ENCODE measurements around the gene MSX1. TPM values are rescaled to one million over a fixed set of nuclear protein-coding genes. Genes with fewer than 3 reads are reported as not detected.
"Not testable (repeated sequence)": the region's sequence is repeated elsewhere in the genome, so short reads cannot be mapped to it uniquely, and the experiment has no call there.

Gene MSX1
- 2.1 and 2.3 TPM in 2 replicates for total RNA-seq

DNA sequence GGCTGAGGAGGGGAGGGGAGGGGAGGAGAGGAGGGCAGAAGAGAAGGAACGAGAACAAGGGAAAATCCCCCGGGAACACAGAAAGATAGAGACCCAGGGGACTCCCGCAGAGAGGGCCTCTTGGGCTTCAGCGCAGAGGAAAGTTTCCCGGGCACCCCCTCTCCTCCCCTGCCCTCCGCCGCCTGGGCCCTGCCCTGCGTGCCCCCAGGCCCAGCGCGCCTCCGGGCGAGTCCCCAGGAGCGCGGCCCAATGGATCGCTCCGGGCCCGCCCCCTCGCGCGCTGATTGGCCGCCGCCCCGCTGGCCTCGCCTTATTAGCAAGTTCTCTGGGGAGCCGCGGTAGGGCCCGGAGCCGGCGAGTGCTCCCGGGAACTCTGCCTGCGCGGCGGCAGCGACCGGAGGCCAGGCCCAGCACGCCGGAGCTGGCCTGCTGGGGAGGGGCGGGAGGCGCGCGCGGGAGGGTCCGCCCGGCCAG is at the start of gene MSX1:
Gene MSX1 (plus strand): TSS at position 341 of the 474 bp plus-strand sequence. CDS start 235 bp downstream, outside the sequence.
- DNase-seq (ENCODE audit: low read depth in 2 of 2): peak; percentile 47 to 90

DNA sequence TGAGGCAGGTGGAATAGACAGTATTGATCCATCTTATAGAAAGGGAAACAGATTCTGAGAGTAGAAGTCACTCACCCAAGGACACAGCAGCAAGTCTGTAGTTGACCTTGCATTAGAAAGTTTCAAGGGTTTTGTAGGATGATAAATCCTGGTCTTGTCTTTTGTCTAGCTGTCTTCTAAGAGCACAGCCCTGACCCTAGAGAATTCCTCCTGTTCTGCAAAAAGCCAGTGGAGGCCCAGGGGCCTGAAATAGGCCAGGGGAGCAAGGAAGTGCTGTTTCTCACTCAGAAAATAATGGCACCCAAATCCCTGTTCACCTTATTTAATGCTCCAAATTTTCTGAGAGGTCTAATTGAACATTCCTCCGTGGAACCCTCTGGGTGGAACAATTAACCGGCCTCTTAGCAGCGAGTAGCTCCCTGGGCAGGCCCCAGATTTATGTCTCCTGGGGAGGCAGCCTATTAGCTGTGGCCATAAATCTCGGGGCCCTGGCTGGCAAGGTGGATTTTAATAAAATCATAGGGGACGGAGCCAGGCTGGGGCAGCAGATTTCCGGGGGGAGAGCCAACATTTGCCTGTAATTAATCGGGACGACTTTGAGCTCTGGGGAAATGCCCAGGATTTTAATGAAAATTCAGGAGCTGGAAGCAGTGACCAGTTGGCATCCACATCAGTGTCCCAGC is 49.2 kb upstream of the MSX1 start:
- DNase-seq (ENCODE audit: low read depth in 2 of 2): no peak

DNA sequence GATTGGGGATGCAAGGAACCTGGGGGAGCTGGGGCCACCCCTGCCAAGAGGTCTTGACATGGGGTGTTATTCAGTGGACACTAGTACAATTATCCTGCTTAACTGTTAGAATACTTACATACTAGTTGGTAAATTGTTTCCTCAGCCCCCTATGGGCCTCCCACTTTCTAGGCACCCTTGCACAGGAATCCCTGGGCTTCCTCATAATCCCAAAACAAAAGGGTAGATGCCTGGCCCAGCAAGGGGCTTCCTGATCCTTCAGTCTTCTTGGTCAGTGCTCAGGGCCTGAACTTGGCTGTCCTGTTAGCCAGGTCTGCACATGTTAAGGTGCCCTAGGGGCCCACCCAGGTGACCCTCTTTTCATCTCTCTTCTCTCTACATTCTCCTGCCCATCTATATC is 48.7 kb upstream of the MSX1 start:
- DNase-seq (ENCODE audit: low read depth in 2 of 2): no peak

DNA sequence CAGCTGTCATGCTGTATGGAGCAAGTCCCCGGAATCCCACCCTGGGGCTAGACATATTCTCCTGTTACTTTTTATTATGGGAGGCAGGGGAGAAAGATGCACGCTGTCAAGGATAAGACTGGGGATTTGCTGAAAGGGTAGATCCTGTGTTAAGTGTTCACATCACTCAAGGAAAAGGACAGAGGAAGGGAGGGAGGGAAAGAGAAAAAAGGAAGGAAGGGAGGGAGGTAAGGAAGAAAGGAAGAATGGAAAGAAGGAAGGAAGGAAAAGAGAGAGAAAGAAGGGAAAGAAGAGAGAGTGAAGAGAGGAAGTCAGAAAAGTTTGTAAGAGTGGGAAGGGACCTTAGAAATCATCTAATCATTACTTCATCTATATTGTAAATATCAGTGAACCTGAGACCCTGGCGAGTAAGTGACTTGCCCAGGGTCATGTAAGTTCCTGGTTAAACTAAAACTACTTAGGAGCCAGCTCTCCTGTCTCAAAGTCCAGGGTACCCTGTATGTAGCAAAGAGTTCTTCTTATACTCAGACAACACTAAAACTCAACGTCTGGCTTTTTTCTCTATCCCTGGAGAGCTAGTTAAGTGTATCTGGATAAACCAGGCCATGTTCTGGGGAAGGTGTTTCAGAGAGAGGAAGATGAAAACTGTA is 47.2 kb upstream of the MSX1 start:
- DNase-seq (ENCODE audit: low read depth in 2 of 2): no peak

DNA sequence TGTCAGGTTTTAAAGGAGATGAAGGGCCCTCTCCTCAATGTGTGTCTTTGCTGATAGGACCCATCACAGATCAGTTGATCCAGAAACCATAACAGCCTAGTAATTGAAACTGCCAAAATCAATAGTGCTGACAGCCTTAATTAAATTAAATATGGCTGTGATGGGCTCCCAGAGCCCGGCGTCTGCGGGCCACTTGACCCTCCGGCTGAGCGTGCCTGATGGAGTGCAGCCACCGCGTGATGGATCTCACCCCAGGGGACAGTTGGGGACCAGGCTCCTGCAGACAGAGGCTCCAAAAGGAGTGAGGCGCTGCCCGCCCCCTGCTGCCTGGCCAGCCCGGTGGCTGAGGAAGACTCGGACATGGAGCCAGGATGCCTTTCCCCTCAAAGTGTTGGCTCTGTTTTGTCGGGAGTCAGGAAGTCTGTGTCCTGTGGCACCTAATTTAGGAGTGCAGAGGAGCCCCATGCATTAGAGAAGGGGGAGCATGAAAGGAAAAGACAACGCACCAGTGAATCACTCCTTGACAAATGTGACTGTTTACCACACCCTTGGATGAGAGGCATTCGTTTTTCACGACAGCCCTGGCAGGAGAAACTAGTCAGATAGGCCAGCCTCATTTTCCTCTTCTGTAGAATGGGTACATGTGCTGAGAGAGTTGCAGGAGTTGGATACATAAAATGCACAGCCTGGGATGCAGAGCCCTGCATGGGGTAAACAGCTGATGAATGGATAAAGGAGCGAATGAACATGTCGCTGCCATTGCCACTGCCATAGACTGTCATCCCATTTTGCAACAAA is 40.9 kb upstream of the MSX1 start:
- no peak for DNase-seq (ENCODE audit: low read depth in 2 of 2)

DNA sequence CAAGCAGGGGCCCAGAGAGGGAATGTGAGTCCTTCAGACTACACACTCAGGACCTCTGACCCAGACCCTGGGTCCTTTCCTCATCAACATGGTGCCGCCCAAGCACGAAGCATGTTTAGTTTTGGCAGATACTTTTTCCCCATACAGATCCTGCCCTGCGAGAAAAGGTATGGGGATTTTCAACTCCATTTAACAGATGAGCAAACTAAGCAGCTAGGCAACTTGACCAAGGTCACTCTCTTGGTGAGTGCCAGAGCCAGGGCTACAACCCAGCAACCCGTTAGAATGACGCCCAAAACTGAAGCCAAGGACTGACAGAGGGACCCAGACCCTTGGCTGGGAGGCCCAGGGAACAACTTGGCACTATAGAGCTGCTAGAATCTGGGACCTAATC is 40.3 kb upstream of the MSX1 start:
- no peak for DNase-seq (ENCODE audit: low read depth in 2 of 2)

DNA sequence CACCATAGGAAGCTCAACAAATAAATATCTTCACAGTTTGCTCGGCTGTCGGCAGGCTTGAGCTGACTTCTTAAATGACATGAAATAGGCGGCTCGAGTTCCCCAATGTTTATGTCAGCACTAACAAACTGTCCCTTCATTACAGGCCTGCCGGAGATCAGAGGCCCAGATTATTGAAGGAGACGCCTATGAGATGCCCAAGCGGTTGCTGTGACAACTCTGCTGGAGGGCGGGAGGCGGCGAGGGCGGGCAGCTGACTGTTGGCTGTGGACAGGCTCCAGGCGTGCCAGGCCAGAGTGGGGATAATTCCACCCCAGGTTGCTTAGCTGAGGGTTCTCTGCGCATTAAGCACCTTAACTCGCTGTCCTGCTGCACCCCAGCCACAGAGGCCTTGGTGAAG is 39.2 kb upstream of the MSX1 start:
- no peak for DNase-seq (ENCODE audit: low read depth in 2 of 2)

DNA sequence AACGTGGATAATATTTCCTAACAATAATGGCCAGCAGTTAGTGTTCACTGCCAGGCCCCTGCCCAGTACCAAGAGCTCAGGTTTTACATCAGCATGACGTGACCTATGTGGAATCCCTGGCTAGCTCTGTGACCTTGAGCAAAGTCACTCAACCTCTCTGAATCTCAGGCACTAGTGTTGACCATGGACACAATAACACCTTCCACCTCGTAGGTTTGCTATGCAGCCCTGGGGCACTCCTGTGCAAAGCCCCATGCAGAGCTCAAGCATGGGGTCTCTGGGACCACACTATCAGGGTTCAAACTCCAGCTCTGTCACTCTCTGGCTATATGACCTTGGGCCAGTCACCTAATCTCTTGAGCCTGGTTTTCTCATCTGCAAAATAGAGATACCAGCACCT is 38.7 kb upstream of the MSX1 start:
- no peak for DNase-seq (ENCODE audit: low read depth in 2 of 2)

DNA sequence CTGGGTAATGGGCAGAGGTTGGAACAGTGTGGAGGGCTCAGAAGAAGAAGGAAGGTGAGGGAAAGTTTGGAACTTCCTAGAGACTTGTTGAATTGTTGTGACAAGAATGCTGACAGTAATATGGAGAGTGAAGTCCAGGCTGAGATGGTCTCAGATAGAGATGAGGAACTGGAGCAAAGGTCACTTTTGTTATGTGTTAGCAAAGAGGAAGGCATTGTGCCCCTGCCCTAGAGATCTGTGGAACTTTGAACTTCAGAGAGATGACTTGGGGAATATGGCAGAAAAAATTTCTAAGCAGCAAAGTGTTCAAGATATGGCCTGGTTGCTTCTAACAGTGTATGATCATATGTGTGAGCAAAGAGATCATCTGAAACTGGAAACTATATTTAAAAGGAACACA is 37.9 kb upstream of the MSX1 start:
- DNase-seq (ENCODE audit: low read depth in 2 of 2): no peak

DNA sequence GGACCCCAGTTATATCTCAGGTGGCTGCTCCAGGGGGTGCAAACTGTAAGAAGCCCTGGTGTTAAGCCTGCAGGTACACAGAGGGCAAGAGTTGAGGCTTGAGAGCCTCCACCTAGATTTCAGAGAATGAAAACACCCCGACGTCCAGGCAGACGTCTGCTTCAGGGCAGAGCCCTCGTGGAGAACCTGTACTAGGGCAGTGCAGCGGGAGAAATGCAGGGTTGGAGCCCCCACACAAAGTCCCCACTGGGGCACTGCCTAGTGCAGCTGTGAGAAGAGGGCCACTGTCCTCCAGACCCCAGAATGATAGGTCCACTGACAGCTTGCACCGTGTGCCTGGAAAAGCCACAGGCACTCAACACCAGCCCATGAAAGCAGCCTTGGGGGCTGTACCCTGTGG is 37.2 kb upstream of the MSX1 start:
- DNase-seq (ENCODE audit: low read depth in 2 of 2): not testable (repeated sequence)

DNA sequence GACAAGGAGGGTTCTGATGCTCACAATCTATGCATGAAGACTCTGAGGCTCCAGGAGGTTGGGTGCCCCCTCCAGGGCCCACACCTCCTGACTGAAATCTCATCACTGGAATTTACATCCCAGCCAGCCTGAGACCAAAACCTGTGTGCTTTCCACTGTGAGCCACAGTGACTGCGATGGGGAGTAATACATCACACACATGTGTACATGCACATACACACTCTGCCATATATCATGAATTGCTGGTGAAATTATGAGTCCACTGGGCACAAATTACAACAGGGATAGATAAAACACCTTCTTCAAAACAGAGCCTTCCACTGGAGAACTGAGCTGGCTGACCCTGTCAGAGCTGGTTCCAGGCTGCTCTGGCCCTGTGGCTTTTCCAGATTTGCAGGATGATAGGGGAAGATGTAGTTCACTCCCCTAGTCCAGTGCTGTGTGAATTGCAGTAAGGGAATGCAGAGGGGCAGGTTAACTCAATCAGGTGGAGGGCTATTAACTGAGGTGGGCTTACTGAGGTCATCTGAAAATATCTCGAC is 35.8 kb upstream of the MSX1 start:
- no peak for DNase-seq (ENCODE audit: low read depth in 2 of 2)

DNA sequence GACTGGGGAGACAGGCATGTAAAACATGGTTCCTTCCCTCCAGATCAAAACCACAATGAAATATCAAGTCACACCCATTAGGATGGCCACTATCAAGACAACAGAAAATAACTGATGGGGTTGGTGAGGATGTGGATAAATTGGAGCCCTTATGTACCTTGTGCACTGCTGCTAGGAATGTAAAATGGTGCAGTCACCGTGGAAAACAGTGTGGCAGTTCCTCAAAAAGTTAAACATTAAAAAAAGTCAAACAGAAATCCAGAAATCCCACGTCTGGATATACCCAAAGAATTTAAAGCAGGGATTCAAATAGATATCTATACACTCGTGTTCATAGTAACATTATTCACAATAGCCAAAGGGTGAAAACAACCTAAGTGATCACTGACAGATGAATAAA is 35.2 kb upstream of the MSX1 start:
- no peak for DNase-seq (ENCODE audit: low read depth in 2 of 2)

DNA sequence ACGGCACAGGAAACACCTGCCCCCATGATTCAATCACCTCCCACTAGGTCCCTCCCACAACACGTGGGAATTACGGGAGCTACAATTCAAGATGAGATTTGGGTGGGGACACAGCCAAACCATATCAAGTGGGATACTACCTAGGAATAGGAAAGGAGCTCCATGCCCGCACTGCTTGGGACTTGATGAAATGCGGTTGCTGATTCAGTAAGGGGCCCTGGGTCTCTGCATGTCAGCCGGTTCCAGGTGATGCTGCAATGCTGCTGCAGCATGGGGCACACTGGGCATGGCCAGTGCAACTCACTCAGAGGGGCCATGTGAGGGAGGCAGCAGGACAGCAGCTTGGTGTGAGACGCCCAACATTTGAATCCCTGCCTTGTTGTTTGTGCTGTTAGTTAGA is 34.0 kb upstream of the MSX1 start:
- no peak for DNase-seq (ENCODE audit: low read depth in 2 of 2)

DNA sequence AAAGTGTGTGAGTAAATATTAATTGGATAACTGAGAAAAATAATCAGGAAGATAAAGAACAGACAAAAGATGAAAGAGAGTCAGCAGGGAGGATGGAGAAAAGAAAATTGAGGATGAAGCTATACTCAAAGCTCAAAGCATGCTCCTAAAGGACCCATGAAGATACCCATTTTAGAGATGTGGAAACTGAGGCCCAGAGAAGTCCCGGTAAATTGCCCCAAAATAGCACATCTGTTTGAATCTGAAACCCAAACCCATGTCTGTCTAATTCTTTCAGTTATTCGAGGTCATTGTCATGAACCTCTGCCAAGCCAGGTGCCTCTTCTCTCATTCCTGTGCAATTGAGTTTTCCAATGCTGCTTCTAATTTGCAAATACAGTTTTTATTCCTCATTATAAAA is 29.6 kb upstream of the MSX1 start:
- DNase-seq (ENCODE audit: low read depth in 2 of 2): no peak

DNA sequence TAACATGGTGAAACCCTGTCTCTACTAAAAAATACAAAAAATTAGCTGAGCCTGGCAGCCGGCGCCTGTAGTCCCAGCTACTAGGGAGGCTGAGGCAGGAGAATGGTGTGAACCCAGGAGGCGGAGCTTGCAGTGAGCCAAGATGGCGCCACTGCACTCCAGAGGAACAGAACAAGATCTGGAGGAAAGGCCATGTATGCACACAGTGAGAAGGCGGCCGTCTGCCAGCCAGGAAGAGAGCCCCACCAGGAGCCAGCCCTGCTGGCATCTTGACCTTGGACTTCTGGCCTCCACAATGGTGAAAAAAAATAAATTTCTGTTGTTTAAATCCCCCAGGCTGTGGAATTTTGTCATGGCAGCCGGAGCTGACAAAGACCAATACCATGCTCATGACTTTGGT is 28.2 kb upstream of the MSX1 start:
- no peak for DNase-seq (ENCODE audit: low read depth in 2 of 2)

DNA sequence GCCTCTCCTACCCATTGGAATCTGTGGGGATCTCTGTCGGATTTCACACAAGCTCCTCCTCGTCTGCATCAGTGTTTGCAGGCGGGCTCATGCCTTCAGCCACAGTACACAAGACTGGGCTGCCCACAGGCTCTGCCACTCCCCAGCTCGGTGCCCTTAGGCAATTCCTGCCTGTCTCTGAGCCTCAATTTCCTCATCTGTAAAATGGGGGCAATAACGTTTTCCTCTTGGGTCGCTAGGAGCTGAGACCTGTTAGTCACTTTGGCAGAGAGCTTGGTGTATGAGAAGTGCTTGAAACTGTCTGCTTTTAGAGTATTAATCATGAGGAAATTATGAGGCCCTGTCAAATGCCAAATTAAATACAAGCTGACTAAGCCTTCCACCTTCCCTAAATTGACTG is 27.6 kb upstream of the MSX1 start:
- DNase-seq (ENCODE audit: low read depth in 2 of 2): no peak

DNA sequence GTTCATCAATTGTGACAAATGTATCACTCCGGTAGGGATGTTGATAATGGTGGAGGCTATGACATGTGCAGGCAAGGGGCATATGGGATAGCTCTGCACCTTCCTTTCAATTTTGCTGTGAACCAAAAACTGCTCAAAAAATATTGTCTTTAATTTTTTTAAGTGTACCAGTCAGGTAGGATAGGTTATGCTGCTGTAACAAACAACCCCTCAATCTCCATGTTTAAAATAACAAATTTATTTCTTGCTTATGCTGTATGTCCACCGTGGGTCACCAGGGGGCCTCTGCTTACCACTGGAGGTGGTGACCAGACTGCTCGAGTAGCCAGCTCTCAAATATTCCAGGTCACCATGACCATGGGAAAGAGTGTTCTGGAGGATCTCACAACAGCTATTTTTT is 23.4 kb upstream of the MSX1 start:
- no peak for DNase-seq (ENCODE audit: low read depth in 2 of 2)

DNA sequence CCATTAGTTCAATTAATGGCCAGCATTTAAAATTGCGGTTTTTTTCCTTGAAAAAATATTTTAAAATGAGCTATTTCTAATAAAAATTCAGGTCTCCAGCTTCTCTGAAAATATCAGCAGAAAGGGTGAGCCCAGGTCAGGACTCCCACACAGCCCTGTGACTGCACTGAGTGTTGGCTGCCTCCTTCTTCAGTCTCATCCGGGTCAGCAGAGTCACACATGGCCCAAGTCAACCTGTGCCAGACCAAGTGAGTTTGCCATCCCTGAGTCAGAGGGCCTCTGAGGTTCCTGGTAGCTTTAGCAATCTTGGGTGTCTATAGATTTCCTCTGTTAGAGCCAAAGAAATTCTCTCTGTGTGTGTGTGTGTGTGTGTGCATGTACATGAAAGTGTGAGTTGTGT is 22.1 kb upstream of the MSX1 start:
- DNase-seq (ENCODE audit: low read depth in 2 of 2): no peak

DNA sequence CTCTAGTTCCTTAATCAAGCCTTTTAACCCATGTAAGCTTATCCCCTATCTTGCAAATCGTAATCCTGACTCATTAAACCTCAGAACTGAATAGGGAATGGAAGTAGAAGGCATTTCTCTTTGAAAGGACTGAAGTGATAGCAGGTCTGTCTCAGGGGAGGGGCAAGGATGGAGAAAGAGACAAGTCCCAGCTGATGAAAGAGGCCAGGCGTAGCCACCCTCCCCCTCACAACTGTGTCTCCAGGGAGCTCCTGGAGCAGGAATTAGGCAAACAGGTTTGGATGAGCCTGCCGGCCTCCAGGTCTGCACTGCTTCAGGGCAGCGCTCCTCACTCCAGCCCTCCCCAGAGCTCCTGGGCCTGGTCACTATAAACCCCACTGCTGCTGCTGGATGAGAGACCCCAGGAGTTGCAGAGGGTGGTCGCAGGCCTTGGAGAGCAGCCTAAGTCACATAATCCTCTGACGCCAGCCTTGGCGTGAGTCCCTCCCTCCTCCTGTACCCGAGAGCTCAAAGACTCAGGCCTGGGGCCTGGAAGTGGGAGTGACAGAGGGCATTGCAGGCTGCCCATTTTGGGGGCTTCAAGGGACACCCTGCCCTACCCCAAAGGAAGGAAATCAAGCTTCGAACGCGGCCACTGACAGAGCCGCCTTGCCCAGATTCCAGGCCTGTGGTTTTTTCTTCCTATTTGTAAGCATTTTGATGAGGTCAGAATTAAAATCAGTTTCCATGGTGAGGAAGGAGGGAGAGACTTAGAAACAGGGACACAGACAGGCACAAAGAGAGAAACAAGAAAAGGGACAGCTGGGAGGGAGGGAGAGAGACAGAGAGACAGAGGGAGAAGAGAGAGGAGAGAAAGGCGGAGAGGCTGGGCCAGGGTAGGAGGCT is 21.2 kb upstream of the MSX1 start:
- no peak for DNase-seq (ENCODE audit: low read depth in 2 of 2)

DNA sequence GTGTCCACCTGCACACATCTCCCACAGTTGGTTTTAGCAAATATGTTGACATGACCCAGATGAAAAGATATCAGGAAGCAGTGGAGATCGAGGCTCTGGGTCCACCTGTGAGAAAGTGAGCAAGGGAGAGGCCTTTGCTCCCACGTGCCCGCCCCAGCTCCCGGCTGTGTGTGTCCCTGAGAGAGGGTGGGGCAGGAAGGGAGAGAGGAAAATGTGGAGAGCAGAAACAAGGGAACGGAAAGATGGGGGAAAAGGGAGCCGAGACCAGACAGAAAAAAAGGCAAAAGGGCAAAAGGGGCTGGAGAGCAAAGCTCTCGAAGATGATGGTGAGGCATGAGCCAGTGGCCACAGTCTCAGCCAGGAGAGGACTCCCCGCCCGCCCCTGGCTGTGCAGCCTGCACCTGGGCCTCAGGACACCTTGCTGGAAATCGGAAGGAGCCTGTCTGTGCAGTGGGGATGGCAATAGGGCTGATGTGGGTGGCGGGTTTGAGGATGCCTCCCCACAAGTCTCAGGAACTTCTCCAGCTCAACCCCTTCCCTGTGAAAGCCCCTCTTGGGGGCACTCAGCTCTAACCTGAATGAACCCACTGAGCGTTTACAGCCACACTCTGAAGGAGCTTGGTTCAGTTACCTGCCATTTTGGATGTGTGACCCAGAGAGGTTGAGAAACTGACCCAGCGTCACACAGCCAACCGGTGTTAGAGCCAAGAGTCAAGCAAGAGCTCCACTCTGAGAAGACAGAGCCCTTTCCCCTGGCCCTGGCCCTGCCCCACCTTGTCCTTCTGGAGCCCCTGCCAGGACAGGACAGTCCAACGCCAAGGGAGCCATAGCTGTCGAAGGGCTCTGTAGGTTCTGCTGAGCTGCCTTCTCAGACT is 20.3 kb upstream of the MSX1 start:
- DNase-seq (ENCODE audit: low read depth in 2 of 2): no peak

Measured in dermis microvascular lymphatic vessel endothelial cell (primary cell).